ENCODE data around the gene KDSR.

Gene KDSR

DNA sequence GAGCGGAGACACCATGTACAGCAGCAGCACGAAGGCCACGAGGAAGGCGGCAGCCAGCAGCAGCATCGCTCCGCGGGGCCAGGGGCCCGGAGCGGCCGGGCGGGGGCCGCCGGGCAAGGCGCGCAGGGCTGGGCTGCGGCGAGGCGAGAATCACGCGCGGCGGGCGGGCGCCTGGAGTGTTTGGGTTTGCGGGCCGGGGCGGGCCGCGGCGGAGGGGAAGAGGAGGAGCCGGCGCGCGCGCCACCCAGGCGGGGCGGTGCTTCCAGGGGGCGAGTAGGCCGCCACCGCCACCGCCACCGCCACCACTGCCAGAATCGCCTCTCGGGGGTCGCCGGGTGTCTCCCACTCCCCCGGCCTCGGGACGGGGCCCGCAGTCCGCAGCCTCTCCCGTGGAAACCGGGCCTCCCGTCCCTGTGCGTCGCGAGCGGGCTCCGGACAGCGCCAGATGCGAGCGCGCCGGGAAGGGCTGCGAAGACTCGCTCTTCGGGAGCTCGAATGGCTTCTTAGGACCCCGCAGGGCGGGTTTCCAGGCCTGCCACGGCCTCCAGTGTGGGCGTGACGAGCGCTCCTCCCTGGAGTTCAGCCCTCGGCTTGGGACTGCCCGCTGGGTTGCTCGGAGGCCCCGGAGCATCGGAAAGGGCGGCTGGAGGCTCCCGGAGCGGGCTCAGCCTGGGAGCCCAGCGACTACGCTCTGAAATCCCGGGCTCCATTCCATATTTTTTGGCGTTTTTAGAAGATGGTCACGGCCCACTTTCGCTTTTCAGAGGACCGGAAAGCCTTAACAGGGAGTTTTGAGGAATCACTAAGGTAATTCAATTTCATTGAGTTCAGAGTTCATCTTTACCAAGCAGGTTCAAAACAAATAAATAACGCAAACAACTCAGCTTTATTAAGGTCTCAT, at the start of gene KDSR:
Gene KDSR (minus strand): TSS at position 154 of the 901 bp plus-strand sequence. CDS start 88 bp downstream, at position 66.
- peak; percentile 74 to 98 for DNase-seq (ENCODE audit: low read depth in 1 of 2, low spot score in 1 of 2)
- in situ Hi-C loops (cut with HindIII; ENCODE audit: low pct_unique_long_range_greater_than_20kb, low sequenced_read_pairs), result no loop called here
- peak; percentile 81; the same call in 1 of the 2 replicates for TF ChIP-seq JUND (IDR thresholded peaks at IDR 0.05; ENCODE audit: low read depth)

DNA sequence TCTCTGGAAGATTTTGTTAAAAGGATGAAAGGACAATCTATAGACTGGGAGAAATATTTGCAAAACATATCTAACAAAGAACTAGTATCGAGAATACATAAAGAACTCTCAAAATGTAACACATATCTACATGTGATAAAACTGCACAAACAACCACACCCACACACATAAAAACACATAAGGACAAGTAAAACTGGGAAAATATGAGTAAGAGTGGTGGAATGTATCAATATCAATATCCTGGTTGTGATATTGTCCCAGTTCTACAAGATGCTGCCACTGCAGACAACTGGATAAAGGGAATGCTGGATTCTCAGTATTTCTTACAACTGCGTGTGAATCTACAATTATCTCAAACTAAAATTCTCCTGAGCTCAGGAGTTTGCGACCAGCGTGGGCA, 45.9 kb upstream of the KDSR start:
- no peak for DNase-seq (ENCODE audit: low read depth in 1 of 2, low spot score in 1 of 2)
- no peak for TF ChIP-seq JUND (IDR thresholded peaks at IDR 0.05; ENCODE audit: low read depth)
- in situ Hi-C loops (cut with HindIII; ENCODE audit: low pct_unique_long_range_greater_than_20kb, low sequenced_read_pairs), result no loop called here

DNA sequence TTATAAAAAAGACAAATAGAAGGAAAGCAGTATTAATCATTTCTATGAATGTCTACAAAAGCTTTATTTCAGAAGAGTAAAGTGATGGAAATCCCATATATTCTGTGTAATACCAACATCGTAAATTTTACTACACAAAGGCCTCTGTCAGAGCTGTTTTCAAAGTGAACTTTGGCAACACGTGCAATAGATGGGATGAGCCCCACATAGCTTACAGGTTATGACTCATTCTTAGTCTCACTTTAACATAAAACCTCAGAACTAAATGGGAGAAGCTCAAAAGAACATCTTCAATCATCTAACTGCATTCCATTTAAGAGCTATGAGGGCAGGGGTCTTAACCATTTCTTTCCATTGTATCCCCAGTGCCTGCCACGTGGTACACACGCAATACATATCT, 43.8 kb upstream of the KDSR start:
- no peak for TF ChIP-seq JUND (IDR thresholded peaks at IDR 0.05; ENCODE audit: low read depth)
- in situ Hi-C loops (cut with HindIII; ENCODE audit: low pct_unique_long_range_greater_than_20kb, low sequenced_read_pairs), result no loop called here
- no peak for DNase-seq (ENCODE audit: low read depth in 1 of 2, low spot score in 1 of 2)

DNA sequence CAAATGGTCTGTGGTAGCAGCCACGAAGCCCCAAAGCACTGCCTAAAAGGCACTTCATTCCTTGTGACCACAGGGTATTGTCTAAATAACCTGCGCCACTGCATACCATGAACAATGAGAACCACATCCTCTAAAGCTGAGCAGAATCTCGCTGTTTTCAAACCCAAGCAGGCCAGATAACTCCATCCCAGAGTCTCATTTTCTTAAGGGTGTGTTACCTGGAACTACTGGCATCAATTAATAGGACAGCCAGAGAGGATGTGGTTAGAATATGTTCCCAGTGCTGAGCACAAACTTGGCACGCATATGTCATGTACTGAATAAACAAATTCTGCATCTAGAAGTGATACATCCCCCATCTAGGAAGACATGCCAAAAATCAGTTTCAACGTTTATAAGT, 42.3 kb upstream of the KDSR start:
- in situ Hi-C loops (cut with HindIII; ENCODE audit: low pct_unique_long_range_greater_than_20kb, low sequenced_read_pairs), result no loop called here
- no peak for TF ChIP-seq JUND (IDR thresholded peaks at IDR 0.05; ENCODE audit: low read depth)
- no peak for DNase-seq (ENCODE audit: low read depth in 1 of 2, low spot score in 1 of 2)

GRCh38 chr18:63407734-63408133, 40.7 kb upstream of the KDSR start:
- in situ Hi-C loops (cut with HindIII; ENCODE audit: low pct_unique_long_range_greater_than_20kb, low sequenced_read_pairs), result no loop called here
- DNase-seq (ENCODE audit: low read depth in 1 of 2, low spot score in 1 of 2), result no peak
- TF ChIP-seq JUND (IDR thresholded peaks at IDR 0.05; ENCODE audit: low read depth), result no peak

GRCh38 chr18:63405986-63406385, 39.0 kb upstream of the KDSR start:
- no peak for TF ChIP-seq JUND (IDR thresholded peaks at IDR 0.05; ENCODE audit: low read depth)
- in situ Hi-C loops (cut with HindIII; ENCODE audit: low pct_unique_long_range_greater_than_20kb, low sequenced_read_pairs), result no loop called here
- no peak for DNase-seq (ENCODE audit: low read depth in 1 of 2, low spot score in 1 of 2)

DNA sequence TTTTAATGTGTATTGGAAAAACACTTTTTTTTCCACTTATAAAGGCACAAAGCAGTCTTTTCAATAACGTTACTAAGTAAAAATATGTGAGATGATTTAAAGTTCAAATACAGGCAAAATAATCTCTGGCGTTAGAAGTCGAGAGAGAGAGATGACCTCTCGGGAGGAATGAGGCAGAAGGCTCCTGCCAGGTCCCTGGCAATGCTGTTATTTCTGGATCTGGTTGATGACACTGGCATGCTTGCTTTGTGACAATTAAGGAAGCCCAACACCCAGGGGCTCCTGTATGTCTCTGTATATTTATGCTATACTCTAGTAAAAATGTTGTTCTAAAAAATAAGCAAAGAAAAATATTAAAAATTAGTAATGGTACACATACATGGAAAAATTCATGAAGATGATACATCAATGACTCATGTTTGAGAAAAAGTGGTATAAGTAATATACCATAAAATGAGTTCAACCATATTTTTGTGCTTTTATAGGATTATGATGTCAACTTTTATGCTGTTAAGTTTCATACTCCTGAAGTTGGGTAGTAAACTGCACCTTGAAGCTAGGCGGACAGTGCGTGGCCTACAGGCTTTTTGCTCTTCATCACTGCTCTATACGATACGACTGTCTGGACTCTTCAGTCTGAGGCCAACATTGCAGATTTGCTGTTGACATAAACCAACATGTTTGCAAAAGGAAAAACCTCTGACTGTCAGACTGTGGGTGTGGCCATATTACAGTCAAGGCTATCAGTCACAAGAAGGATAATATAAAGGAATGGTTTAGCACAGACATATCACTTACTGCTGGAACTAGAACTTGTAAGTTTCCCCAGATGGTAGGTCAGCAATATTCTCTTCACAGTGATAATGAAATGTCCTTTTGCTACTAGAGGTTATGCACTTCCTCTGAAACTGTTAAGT, 35.5 kb upstream of the KDSR start:
- no peak for TF ChIP-seq JUND (IDR thresholded peaks at IDR 0.05; ENCODE audit: low read depth)
- in situ Hi-C loops (cut with HindIII; ENCODE audit: low pct_unique_long_range_greater_than_20kb, low sequenced_read_pairs), result no loop called here
- no peak for DNase-seq (ENCODE audit: low read depth in 1 of 2, low spot score in 1 of 2)

- in situ Hi-C loops (cut with HindIII; ENCODE audit: low pct_unique_long_range_greater_than_20kb, low sequenced_read_pairs), result no loop called here
- no peak for TF ChIP-seq JUND (IDR thresholded peaks at IDR 0.05; ENCODE audit: low read depth)
These were observed 32.3 kb upstream of the KDSR start for GRCh38 chr18:63399300-63399699.

DNA sequence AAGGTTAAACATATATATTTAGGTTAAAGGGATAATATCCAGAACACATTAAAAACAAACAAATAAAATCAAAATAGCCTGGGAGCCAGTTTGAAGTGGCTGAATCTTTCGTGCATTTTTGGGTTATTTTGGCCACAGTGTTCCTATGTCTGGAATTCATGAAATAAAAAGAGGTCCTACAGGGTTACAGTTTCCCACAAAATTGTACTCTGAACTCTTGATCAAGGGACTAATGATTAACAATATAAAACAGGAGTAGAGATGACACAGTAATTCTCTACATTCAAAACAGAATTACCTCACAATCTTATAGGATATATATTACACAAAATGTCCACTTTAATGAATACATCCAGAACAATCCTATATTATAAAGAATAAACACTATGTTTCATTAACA, 30.3 kb upstream of the KDSR start:
- in situ Hi-C loops (cut with HindIII; ENCODE audit: low pct_unique_long_range_greater_than_20kb, low sequenced_read_pairs), result no loop called here
- TF ChIP-seq JUND (IDR thresholded peaks at IDR 0.05; ENCODE audit: low read depth), result no peak
- no peak for DNase-seq (ENCODE audit: low read depth in 1 of 2, low spot score in 1 of 2)

More at GRCh38 chr18:63399300-63399699, 32.3 kb upstream of the KDSR start:
- no peak for DNase-seq (ENCODE audit: low read depth in 1 of 2, low spot score in 1 of 2)

DNA sequence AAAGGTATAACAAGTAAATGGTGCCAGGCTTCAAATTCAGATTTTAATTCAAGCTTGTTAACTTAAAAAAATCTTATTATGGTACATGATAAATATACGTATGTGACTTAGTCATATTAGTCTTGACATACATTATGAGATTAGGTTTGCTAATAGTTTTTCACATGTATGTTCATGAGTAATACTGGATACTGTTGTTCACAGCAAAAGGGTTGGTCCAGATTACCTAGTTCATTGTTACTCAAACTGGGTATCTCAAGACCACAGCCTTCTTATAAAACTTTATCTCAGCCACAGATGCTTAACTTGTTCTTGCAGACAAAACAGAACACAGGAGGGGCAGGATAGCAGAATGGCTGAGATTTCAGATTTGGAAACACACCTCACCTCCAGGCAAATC, 28.5 kb upstream of the KDSR start:
- in situ Hi-C loops (cut with HindIII; ENCODE audit: low pct_unique_long_range_greater_than_20kb, low sequenced_read_pairs), result no loop called here
- TF ChIP-seq JUND (IDR thresholded peaks at IDR 0.05; ENCODE audit: low read depth), result no peak
- DNase-seq (ENCODE audit: low read depth in 1 of 2, low spot score in 1 of 2), result no peak

GRCh38 chr18:63394954-63395353, 27.9 kb upstream of the KDSR start:
- no peak for TF ChIP-seq JUND (IDR thresholded peaks at IDR 0.05; ENCODE audit: low read depth)
- no peak for DNase-seq (ENCODE audit: low read depth in 1 of 2, low spot score in 1 of 2)
- in situ Hi-C loops (cut with HindIII; ENCODE audit: low pct_unique_long_range_greater_than_20kb, low sequenced_read_pairs), result no loop called here

- no peak for DNase-seq (ENCODE audit: low read depth in 1 of 2, low spot score in 1 of 2)
- TF ChIP-seq JUND (IDR thresholded peaks at IDR 0.05; ENCODE audit: low read depth), result no peak
- in situ Hi-C loops (cut with HindIII; ENCODE audit: low pct_unique_long_range_greater_than_20kb, low sequenced_read_pairs), result no loop called here
These were observed 20.9 kb upstream of the KDSR start for GRCh38 chr18:63387861-63388260.

DNA sequence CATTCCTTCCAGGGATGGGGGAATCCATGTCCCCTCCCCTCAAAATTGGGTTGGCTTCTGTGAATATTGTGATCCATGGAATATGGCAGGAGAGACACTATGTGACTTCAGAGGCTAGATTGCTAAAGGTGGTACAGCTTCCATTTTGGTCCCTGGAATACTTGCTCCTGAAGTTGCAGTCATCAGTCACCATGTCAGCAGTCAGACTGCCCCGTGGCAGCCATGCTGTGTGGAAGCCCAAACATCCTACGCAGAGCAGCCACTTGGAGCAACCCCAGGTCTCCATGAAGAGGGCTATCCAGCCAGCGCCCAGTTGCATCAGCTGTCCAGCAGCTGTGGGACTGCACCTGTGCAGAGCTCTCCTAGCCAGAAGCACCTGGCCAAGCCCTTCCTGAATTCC, 15.8 kb upstream of the KDSR start:
- TF ChIP-seq JUND (IDR thresholded peaks at IDR 0.05; ENCODE audit: low read depth), result no peak
- no peak for DNase-seq (ENCODE audit: low read depth in 1 of 2, low spot score in 1 of 2)
- in situ Hi-C loops (cut with HindIII; ENCODE audit: low pct_unique_long_range_greater_than_20kb, low sequenced_read_pairs), result no loop called here
